Measurements from ENCODE around the gene MTERF4.
A peak's percentile ranks its signal among the peaks of the same experiment; 100 is the strongest.

MTERF4 gene

DNA sequence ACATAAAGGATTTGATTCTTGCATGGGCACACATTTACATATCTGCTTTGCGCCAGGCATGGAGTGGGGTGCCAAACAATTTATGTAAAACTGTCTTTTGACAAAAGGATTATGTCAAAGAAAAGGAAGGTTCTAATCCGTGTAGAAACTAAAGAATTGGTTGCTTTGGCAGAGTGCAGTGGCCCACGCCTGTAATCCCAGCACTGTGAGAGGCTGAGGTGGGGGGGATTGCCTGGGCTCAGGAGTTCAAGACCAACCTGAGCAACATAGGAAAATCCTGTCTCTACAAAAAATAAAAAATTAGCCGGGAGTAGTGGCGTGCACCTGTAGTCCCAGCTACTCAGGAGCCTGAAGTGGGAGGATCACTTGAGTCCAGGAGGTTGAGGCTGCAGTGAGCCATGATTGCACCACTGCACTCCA lies 1.1 kb upstream of the MTERF4 start:
- peak overlapping the region; percentile 98 for H3K9ac ChIP-seq (ENCODE audit: low read length)
- peaks cover 40% of the 10 kb centered on the region for H3K36me3 ChIP-seq (replicated peaks; ENCODE audit: low read depth, low read length)
- peak overlapping the region; percentile 89 for H3K4me2 ChIP-seq (ENCODE audit: low read length)
- peak overlapping the region; percentile 85 for H3K4me3 ChIP-seq (ENCODE audit: low read length)
- H3K4me1 ChIP-seq (ENCODE audit: low read length): peaks cover 37% of the 10 kb centered on the region
- H4K20me1 ChIP-seq (ENCODE audit: insufficient read depth, low read length): peaks cover 5% of the 10 kb centered on the region; the same call in 1 of the 2 replicates
- H2AFZ ChIP-seq (ENCODE audit: low read depth, low read length): no peak overlapping the region
- H3K27ac ChIP-seq (ENCODE audit: low read length): peak overlapping the region; percentile 89
- no peaks in the 10 kb centered on the region for H3K27me3 ChIP-seq (ENCODE audit: low read depth, low read length)
- H3K79me2 ChIP-seq (ENCODE audit: low read length): peaks cover 56% of the 10 kb centered on the region
- no peaks in the 10 kb centered on the region for H3K9me3 ChIP-seq (ENCODE audit: insufficient read depth, low read length)
- TF ChIP-seq CTCF (IDR thresholded peaks at IDR 0.05; ENCODE audit: low read depth, low read length): no peak
- TF ChIP-seq EZH2phosphoT487 (IDR thresholded peaks at IDR 0.05; ENCODE audit: low read depth): no peak

DNA sequence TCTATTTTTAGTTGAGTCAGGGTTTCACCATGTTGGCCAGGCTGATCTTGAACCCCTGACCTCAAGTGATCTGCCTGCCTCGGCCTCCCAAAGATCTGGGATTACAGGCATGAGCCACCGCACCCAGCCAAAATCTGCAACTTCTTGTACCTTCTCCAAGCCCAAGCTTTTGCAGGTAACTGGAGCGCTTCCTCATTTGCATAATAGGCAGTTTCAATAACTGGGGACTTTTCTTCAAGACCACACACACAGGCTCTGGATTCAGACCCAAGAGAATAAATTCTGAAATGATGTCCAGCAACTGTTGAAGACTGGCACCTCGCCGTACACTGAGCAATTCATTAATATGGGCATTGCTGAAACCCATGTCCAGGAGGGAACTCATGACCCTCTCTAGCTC lies 2.8 kb downstream of the MTERF4 start:
- Histone ChIP-seq H3K9me3 (ENCODE audit: insufficient read depth, low read length) (no peaks in the 10 kb centered on the region), H3K4me1 (ENCODE audit: low read length) (peaks cover 66% of the 10 kb centered on the region), H3K36me3 (replicated peaks; ENCODE audit: low read depth, low read length) (peaks cover 56% of the 10 kb centered on the region), H4K20me1 (ENCODE audit: insufficient read depth, low read length) (peaks cover 7% of the 10 kb centered on the region; the same call in 1 of the 2 replicates), H3K4me2 (ENCODE audit: low read length) (peak overlapping the region; percentile 68), H3K9ac (ENCODE audit: low read length) (peak overlapping the region; percentile 98; the same call in 1 of the 2 replicates), H2AFZ (ENCODE audit: low read depth, low read length) (no peak overlapping the region), H3K79me2 (ENCODE audit: low read length) (peaks cover 95% of the 10 kb centered on the region), H3K27me3 (ENCODE audit: low read depth, low read length) (no peaks in the 10 kb centered on the region), H3K27ac (ENCODE audit: low read length) (peak overlapping the region; percentile 49), H3K4me3 (ENCODE audit: low read length) (peak overlapping the region; percentile 85)
- TF ChIP-seq CTCF (IDR thresholded peaks at IDR 0.05; ENCODE audit: low read depth, low read length): no peak
- TF ChIP-seq EZH2phosphoT487 (IDR thresholded peaks at IDR 0.05; ENCODE audit: low read depth): no peak

DNA sequence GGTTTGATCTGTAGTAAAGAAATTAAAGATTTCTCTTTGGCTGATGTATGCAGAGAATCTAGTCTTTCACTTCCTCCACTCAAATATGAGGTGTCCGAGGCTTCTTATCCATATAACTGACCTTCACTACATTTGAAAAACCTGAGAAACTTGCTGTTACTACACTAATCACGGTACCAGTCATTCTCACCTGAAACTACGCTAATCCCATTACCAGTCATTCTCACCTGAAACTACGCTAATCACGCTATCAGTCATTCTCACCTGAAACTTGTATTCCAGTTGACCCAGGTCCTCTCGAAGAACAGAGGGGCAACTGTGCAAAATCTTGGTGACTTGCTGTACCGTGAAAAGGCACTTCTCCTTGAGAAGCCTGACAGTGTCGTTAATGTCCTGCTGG lies 5.1 kb downstream of the MTERF4 start:
- Histone ChIP-seq H3K36me3 (replicated peaks; ENCODE audit: low read depth, low read length) (peaks cover 69% of the 10 kb centered on the region), H3K9ac (ENCODE audit: low read length) (peak overlapping the region; percentile 63; the same call in 1 of the 2 replicates), H2AFZ (ENCODE audit: low read depth, low read length) (no peak overlapping the region), H3K27me3 (ENCODE audit: low read depth, low read length) (no peaks in the 10 kb centered on the region), H3K4me1 (ENCODE audit: low read length) (peaks cover 58% of the 10 kb centered on the region), H4K20me1 (ENCODE audit: insufficient read depth, low read length) (peaks cover 7% of the 10 kb centered on the region; the same call in 1 of the 2 replicates), H3K4me2 (ENCODE audit: low read length) (peak overlapping the region; percentile 68), H3K79me2 (ENCODE audit: low read length) (peaks cover 91% of the 10 kb centered on the region), H3K27ac (ENCODE audit: low read length) (peak overlapping the region; percentile 87), H3K4me3 (ENCODE audit: low read length) (peak overlapping the region; percentile 53), H3K9me3 (ENCODE audit: insufficient read depth, low read length) (no peaks in the 10 kb centered on the region)
- TF ChIP-seq EZH2phosphoT487 (IDR thresholded peaks at IDR 0.05; ENCODE audit: low read depth) (no peak), CTCF (IDR thresholded peaks at IDR 0.05; ENCODE audit: low read depth, low read length) (no peak)

DNA sequence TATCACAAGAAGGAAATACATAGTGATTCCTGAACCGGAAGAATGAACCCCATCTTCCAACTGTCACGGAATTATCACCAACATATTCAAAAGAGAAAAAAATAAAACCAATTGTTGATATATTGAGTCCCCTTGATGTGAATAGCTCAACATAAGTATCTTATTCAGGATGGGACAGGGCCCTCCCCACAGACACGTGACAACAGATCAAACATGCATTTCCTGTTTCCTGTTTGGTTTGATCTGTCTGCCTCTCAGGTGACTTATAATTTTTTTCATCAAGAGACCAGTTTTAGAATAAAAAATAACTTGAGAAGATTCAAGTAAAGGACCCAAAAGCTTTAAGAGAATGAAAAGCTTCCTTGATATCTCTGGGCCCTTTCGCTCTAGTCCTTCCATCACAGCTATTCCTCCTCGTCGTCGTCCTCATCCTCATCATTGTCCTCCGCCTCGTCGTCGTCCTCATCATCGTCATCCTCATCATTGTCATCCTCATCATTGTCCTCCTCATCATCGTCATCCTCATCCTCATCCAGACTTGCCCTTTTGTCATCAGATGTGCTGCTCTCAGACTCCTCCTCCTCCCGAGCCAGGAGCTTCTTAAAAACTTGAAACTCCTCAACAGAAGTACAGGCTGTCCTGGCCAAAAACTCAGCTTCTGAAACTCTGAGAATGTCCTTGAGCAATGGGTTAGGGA lies 6.3 kb downstream of the MTERF4 start:
- Histone ChIP-seq H3K36me3 (replicated peaks; ENCODE audit: low read depth, low read length) (peaks cover 73% of the 10 kb centered on the region), H3K9ac (ENCODE audit: low read length) (no peak overlapping the region; the same call in 1 of the 2 replicates), H3K4me3 (ENCODE audit: low read length) (no peak overlapping the region), H3K4me1 (ENCODE audit: low read length) (peaks cover 55% of the 10 kb centered on the region), H3K9me3 (ENCODE audit: insufficient read depth, low read length) (no peaks in the 10 kb centered on the region), H3K79me2 (ENCODE audit: low read length) (peaks cover 79% of the 10 kb centered on the region), H2AFZ (ENCODE audit: low read depth, low read length) (no peak overlapping the region), H3K27ac (ENCODE audit: low read length) (peak overlapping the region; percentile 87), H3K27me3 (ENCODE audit: low read depth, low read length) (no peaks in the 10 kb centered on the region), H3K4me2 (ENCODE audit: low read length) (0 out of 2 replicates have a peak overlapping the region, but pooled peaks have one; percentile 68), H4K20me1 (ENCODE audit: insufficient read depth, low read length) (peaks cover 7% of the 10 kb centered on the region; the same call in 1 of the 2 replicates)
- TF ChIP-seq CTCF (IDR thresholded peaks at IDR 0.05; ENCODE audit: low read depth, low read length): no peak
- TF ChIP-seq EZH2phosphoT487 (IDR thresholded peaks at IDR 0.05; ENCODE audit: low read depth): no peak

All from OCI-LY3 (cell line).